GM20000 (cell line): ENCODE data around the gene STXBP4.

Experiments used
- DNase-seq: peaks from one replicate; pipeline ENCODE4 v3.0.0; 2012; ENCODE audit warnings: low spot score
- CTCF ChIP-seq: IDR thresholded peaks from 2 replicates; pipeline ENCODE4 v1.5.1; 2012; ENCODE audit warnings: mild to moderate bottlenecking, control low read depth; ENCODE audit errors: extremely low read depth, missing control alignments

Gene STXBP4

GRCh38 chr17:54935471-54935870, 33.1 kb upstream of the STXBP4 start:
- no peak for DNase-seq
- no peak for TF ChIP-seq CTCF

GRCh38 chr17:54937018-54937417, 31.5 kb upstream of the STXBP4 start:
- TF ChIP-seq CTCF: no peak
- no peak for DNase-seq

- TF ChIP-seq CTCF: no peak
- no peak for DNase-seq
These were observed 31.1 kb upstream of the STXBP4 start for GRCh38 chr17:54937426-54937825.

GRCh38 chr17:54941285-54941684, 27.3 kb upstream of the STXBP4 start:
- no peak for TF ChIP-seq CTCF

GRCh38 chr17:54944796-54945195, 23.8 kb upstream of the STXBP4 start:
- DNase-seq: no peak
- no peak for TF ChIP-seq CTCF

More at GRCh38 chr17:54941285-54941684, 27.3 kb upstream of the STXBP4 start:
- no peak for DNase-seq

- no peak for DNase-seq
- no peak for TF ChIP-seq CTCF
These were observed 23.3 kb upstream of the STXBP4 start for GRCh38 chr17:54945231-54945630.

- no peak for DNase-seq
- TF ChIP-seq CTCF: no peak
These were observed 22.9 kb upstream of the STXBP4 start for GRCh38 chr17:54945671-54946070.
